IPS-NIHi7 (cell line): Measurements from ENCODE around the gene OBI1.

Experiments used
- DNase-seq: peaks from one replicate; pipeline ENCODE4 v3.0.0; 2012; ENCODE audit warnings: mixed read lengths; ENCODE audit errors: extremely low spot score

Gene OBI1, protein sequence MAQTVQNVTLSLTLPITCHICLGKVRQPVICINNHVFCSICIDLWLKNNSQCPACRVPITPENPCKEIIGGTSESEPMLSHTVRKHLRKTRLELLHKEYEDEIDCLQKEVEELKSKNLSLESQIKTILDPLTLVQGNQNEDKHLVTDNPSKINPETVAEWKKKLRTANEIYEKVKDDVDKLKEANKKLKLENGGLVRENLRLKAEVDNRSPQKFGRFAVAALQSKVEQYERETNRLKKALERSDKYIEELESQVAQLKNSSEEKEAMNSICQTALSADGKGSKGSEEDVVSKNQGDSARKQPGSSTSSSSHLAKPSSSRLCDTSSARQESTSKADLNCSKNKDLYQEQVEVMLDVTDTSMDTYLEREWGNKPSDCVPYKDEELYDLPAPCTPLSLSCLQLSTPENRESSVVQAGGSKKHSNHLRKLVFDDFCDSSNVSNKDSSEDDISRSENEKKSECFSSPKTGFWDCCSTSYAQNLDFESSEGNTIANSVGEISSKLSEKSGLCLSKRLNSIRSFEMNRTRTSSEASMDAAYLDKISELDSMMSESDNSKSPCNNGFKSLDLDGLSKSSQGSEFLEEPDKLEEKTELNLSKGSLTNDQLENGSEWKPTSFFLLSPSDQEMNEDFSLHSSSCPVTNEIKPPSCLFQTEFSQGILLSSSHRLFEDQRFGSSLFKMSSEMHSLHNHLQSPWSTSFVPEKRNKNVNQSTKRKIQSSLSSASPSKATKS

GRCh38 chr13:78658630-78659449, at the start of gene OBI1:
TSS of gene OBI1 (minus strand) at chr13:78659155. CDS start at chr13:78659120, 35 bp downstream.
- DNase-seq, result peak; percentile 82

DNA sequence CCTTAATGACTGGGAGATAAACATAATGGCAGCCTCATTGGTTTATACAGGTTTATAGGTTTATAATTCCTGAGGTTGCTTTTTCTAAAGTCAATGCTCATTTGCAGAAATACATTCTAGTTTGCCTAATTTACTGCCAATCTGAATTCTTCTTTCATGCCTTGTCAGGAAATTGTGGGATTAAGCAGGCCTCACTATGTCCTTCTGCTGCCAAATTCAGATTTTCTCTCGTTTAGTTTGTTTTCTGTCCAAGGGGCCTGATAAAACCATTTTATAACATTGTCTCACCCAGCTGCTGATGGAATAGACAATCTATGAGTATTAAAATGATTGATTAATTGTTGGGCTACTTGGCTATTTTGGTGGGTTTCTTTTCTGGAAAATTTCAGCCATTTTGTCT, 42.4 kb upstream of the OBI1 start:
- DNase-seq, result no peak

GRCh38 chr13:78700121-78700910, 41.4 kb upstream of the OBI1 start:
- no peak for DNase-seq

- DNase-seq, result peak; percentile 57
These were observed 30.1 kb upstream of the OBI1 start for GRCh38 chr13:78689011-78689410.

- no peak for DNase-seq
These were observed 27.5 kb upstream of the OBI1 start for GRCh38 chr13:78686461-78686860.

DNA sequence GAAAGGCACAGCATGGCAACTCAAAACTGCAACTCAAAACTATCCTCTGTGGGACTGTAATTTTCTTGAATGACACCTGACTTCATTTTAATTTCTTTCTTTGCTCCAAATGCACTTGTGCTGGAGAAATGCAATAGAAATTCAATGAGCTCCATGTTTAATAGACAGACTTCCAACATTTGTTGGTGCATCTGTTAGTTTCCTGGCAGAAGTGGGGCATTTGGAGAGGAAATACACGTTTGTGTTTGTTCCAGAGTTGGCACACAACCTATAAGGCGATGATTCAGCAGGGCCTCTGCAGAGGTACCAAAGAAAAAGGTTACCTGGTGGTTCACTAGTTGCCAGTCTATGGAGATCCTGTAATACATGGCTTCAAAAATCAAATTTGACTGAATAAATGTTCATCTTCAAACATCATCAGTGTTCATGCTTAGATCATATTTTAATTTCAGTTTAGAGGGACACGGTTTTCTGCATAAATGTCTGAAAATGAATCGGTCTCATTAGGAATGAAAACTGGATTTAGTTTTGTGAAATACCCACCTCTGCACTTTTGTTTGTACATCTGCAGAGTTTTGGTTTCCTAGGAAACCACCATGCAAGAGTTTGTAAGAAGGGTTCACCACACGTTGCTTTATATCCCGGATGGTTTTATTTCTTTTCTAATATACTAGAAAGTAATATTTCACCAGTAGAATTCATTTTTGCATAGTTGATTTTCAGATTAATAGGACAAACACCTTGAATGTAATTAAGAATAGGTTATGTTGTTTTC, 21.8 kb upstream of the OBI1 start:
- no peak for DNase-seq

DNA sequence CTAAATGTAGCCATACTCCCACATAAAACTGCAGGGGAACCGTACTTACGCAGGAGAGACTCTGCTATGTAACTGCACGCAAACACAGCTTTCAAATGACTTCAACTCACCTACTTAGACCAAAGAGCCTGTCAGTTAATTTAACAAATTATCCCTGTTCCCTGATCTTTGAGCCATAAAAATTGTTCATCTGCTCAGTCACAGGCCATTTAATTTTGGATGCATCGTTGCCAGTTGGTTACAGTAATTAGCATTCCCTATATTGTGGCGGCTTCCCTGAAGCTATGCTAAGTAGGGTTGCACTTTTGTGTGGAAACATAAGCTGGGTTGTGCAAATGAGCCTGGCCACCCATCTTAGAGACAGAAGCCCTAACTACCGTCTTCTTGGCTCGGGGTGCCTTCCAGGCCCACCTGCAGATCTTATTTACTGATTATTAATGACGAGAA, 21.2 kb upstream of the OBI1 start:
- no peak for DNase-seq

DNA sequence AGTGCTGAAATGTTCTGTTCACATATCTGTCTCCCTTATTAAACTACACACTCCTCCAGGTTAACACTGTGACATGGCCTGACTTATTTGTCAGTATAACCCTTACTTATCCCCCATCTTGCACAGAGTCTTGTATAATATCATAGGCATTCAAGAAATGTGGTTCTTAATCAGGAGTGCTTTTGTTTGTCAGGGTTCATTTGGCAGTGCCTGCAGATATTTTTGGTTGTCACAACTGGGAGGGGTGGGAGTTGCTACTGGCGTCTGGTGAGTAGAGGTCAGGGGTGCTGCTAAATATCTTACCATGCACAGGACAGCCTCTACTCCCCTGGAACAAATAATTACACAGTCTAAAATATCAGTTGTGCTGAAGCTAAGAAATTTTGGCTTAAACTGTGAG, 20.4 kb upstream of the OBI1 start:
- DNase-seq, result no peak

- DNase-seq, result no peak
These were observed 16.2 kb upstream of the OBI1 start for GRCh38 chr13:78675112-78675511.

- DNase-seq, result no peak
These were observed 15.7 kb upstream of the OBI1 start for GRCh38 chr13:78674638-78675037.

GRCh38 chr13:78662467-78662866, 3.5 kb upstream of the OBI1 start:
- DNase-seq, result no peak

- no peak for DNase-seq
These were observed 1.5 kb upstream of the OBI1 start for GRCh38 chr13:78660495-78660857.

DNA sequence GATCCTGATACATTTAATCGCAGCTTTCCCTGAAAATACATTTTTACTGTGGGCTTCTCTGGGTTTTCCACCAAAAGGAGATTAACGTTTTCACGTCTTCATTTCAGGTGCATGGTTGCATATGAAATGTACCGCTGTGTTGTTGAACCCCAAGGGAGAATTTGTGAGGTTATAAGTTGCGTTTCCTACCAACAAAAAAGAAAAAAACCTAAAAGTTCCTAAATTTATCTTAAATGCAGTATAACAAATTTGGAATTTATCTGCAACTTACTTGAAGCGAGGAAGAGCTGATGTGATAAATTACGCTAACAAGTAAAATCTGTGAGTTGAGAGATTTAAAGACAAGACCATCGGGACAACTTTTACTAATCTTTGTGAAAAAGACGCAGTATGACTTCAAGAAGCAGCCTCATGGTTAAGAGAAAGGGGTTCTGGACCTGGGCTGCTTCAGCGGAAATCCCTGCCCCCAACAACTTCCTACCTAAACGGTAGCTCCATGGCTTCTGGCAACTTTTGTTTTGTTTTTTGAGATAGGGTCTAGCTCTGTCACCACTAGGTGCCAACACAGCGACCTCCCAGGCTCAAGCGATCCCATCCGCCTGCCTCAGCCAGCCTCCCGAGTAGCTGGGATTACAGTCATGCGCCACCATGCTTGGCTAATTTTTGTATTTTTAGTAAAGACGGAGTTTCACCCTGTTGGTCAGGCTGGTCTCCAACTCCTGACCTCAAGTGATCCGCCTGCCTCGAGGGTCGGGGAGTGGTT, 958 bp upstream of the OBI1 start:
- no peak for DNase-seq

DNA sequence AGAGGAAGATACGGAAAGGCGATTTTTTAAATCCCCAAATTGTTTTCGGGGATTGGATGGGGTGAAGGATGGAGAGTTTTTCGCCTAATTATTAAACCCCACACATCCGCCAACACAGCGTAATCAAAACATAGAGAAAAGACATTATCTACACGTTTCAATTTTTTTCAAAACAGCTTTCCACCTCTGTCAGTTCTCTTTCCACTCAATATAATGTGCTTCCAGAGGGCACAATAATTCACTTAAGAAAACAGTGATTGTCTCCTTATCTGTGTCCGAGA, 435 bp upstream of the OBI1 start:
- DNase-seq, result no peak

DNA sequence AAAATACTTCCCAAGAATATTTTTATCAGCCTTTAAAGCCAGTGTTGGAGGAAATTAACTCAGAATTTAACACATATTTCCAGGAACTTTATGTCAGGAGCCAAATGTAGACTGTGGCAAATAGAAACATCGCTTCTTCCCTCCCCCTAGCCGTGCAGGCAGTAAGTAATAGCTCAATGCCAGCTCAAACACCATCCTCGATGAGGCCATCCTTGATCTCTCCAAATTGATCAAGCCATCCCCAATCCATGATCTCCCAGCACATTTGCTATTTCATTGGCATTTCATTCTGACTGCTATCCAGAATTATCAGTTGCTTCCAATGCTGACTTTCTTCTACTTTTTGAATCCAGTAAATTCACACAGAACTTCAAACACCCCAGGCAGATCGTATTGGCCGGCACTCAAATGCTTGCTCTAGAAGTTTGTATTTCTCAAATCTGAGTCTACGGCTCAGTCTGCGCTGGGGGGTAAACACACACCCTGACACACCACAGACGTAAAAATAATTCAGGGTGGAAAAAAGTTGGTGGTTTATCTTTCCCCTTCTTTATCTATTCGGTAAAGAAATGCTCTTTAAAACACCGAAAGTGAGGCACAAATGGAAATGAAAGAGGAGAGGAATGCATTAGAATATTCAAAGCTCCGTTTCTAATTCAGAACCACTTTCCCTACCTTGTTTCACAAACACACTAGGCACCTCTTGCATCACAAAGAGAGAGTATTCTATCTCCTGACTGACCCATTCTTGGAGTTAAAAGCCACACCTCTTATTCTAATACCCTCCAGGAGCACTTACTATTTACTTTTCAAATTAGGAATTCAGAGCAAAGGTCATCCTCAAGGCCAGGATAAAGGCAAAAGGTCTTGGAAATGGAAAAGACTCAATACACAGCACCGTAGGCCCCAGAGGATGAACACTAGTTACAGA, 991 bp downstream of the OBI1 start:
- DNase-seq, result peak; percentile 74

GRCh38 chr13:78655906-78656305, 3.0 kb downstream of the OBI1 start:
- DNase-seq, result no peak

DNA sequence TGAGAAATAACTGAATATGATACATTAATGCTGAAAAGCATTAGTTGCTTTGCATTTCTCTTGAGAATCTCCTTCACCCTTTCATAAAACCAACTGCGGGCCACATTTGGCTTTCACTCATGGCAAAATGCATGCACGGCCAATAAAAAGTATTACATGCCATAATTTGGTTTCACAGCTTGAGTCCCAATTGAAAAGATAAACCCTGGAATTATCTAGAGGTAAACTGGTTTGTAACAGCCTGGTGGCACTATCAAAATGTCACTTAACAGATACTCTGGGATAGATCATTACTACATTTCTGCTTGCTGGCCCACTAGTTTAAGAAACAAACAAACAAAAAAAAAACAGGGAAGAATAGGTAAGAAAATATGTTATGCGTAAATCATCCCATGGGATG, 3.9 kb downstream of the OBI1 start:
- DNase-seq, result no peak

DNA sequence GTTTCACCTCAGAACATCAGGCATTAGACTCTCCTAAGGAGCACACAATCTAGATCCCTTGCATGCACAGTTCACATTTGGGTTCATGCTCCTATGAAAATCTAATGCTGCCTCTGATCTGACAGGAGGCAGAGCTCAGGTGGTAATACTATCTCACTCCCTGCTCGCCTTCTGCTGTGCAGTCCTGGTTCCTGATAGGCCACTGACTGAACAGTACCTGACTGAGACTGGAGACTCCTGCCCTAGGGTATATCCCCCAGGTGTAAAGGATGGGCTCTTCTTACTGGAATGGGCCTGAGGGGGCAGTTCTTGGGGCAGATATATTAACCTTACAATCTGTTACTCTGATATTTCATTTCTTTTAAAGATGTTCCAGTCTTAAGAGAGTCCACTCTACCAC, 6.3 kb downstream of the OBI1 start:
- DNase-seq, result no peak

- DNase-seq, result no peak
These were observed 8.3 kb downstream of the OBI1 start for GRCh38 chr13:78650717-78651083.
